Erythroblast (primary cell): Measurements from ENCODE around the gene DUOX1.
A peak's percentile ranks its signal among the peaks of the same experiment; 100 is the strongest.

Source experiments
- DNase-seq, 2 experiments: peaks; one replicate each; lab custom pipeline; 2025; lab: John Stamatoyannopoulos, UW
- GATA1 ChIP-seq: IDR thresholded peaks from 2 replicates; pipeline ENCODE4 v1.6.1; 2011; ENCODE audit warnings: low read depth, mild to moderate bottlenecking, control low read depth, low read length, moderate library complexity
- POLR2A ChIP-seq: IDR thresholded peaks from 2 replicates; pipeline ENCODE4 v1.6.1; 2011; ENCODE audit warnings: mild to moderate bottlenecking, low read length

DUOX1 gene

GRCh38 chr15:45150481-45150880, 20.7 kb downstream of the DUOX1 start:
- no peak for DNase-seq
- TF ChIP-seq GATA1 (no peak), POLR2A (no peak)

- no peak for DNase-seq
- TF ChIP-seq POLR2A = no peak
- no peak for TF ChIP-seq GATA1
Observed at GRCh38 chr15:45150997-45151396, 21.2 kb downstream of the DUOX1 start.

GRCh38 chr15:45151998-45152828, 22.4 kb downstream of the DUOX1 start:
- DNase-seq = no peak
- TF ChIP-seq POLR2A = no peak
- TF ChIP-seq GATA1 = no peak

GRCh38 chr15:45155739-45156138, 25.9 kb downstream of the DUOX1 start:
- DNase-seq = no peak
- TF ChIP-seq GATA1 (no peak), POLR2A (no peak)

GRCh38 chr15:45156744-45157455, 27.1 kb downstream of the DUOX1 start:
- no peak for DNase-seq

GRCh38 chr15:45157974-45158373, 28.2 kb downstream of the DUOX1 start:
- TF ChIP-seq POLR2A = no peak
- no peak for TF ChIP-seq GATA1
- no peak for DNase-seq

More at GRCh38 chr15:45156744-45157455, 27.1 kb downstream of the DUOX1 start:
- TF ChIP-seq GATA1 (no peak), POLR2A (no peak)

- TF ChIP-seq GATA1 = no peak
- no peak for TF ChIP-seq POLR2A
- DNase-seq = no peak
Observed at GRCh38 chr15:45161666-45162065, 31.9 kb downstream of the DUOX1 start.

GRCh38 chr15:45162771-45163507, 33.1 kb downstream of the DUOX1 start:
- peak; percentile 81 to 86 for DNase-seq
- TF ChIP-seq POLR2A = no peak
- TF ChIP-seq GATA1 = no peak

GRCh38 chr15:45163508-45163856, 33.7 kb downstream of the DUOX1 start:
- no peak for TF ChIP-seq GATA1
- TF ChIP-seq POLR2A = no peak
- no peak for DNase-seq

GRCh38 chr15:45164914-45165313, 35.1 kb downstream of the DUOX1 start:
- DNase-seq = no peak

GRCh38 chr15:45165536-45165935, 35.7 kb downstream of the DUOX1 start:
- DNase-seq = no peak
- TF ChIP-seq POLR2A (no peak), GATA1 (no peak)

More at GRCh38 chr15:45164914-45165313, 35.1 kb downstream of the DUOX1 start:
- TF ChIP-seq GATA1 = no peak
- no peak for TF ChIP-seq POLR2A

GRCh38 chr15:45166834-45167630, 37.2 kb downstream of the DUOX1 start:
- TF ChIP-seq POLR2A (peak; percentile 35), GATA1 (no peak)
- DNase-seq = peak; percentile 86
